WTC11 (cell line): ENCODE measurements around the gene TBC1D4. TPM values are rescaled to one million over a fixed set of nuclear protein-coding genes. Genes with fewer than 3 reads are reported as not detected.

Experiments used
- ATAC-seq: fragments of 200-7000 bp; cut with Tn5 transposase; 2 replicates; pipeline ENCODE4 v1.10.0; 2021; ENCODE audit warnings: mild to moderate bottlenecking, moderate library complexity
- CTCF ChIA-PET: fragments of 300-600 bp; sonication (Branson Sonifier 250); formaldehyde crosslinking; loops from one replicate; lab custom pipeline; 2021; ENCODE audit warnings: antibody characterized with exemption; lab: Charles Lee
- POLR2A ChIA-PET: fragments of 350-600 bp; sonication (Branson Sonifier 250); formaldehyde crosslinking; loops from one replicate; lab custom pipeline; 2021; ENCODE audit warnings: antibody characterized with exemption; lab: Charles Lee
- DNase-seq: peaks from one replicate; pipeline ENCODE4 v3.0.0; 2021; ENCODE audit warnings: low spot score
- H3K27ac Mint-ChIP-seq: 2 replicates; pipeline ENCODE4 v1.8.0; 2021; ENCODE audit warnings: mixed read lengths
- H3K27me3 Mint-ChIP-seq: 2 replicates; pipeline ENCODE4 v1.8.0; 2021; ENCODE audit warnings: low read depth, mild to moderate bottlenecking, moderate library complexity, mixed read lengths
- H3K36me3 Mint-ChIP-seq: 2 replicates; pipeline ENCODE4 v1.8.0; 2021; ENCODE audit warnings: mixed read lengths
- H3K4me1 Mint-ChIP-seq: 2 replicates; pipeline ENCODE4 v1.8.0; 2022; ENCODE audit warnings: mixed read lengths
- H3K4me3 Mint-ChIP-seq: 2 replicates; pipeline ENCODE4 v1.8.0; 2021; ENCODE audit warnings: mild to moderate bottlenecking, moderate library complexity, mixed read lengths
- H3K9me3 Mint-ChIP-seq: 2 replicates; pipeline ENCODE4 v1.8.0; 2021; ENCODE audit warnings: mixed read lengths
- ATF1 ChIP-seq: sonication (generic); formaldehyde crosslinking; IDR thresholded peaks from 2 replicates; pipeline ENCODE4 v1.8.1; 2023; ENCODE audit warnings: mild to moderate bottlenecking, moderate library complexity, missing genetic modification reagents
- CBFB ChIP-seq: sonication (generic); formaldehyde crosslinking; IDR thresholded peaks from 2 replicates; pipeline ENCODE4 v1.8.1; 2022; ENCODE audit warnings: mild to moderate bottlenecking, low read depth, missing genetic modification reagents
- CREB1 ChIP-seq: sonication (generic); formaldehyde crosslinking; IDR thresholded peaks from 2 replicates; pipeline ENCODE4 v1.8.0; 2023; ENCODE audit warnings: mild to moderate bottlenecking, missing genetic modification reagents
- ELF4 ChIP-seq: sonication (generic); formaldehyde crosslinking; IDR thresholded peaks from 2 replicates; pipeline ENCODE4 v1.8.1; 2022; ENCODE audit warnings: low read depth, mild to moderate bottlenecking, moderate library complexity, missing genetic modification reagents
- ETV6 ChIP-seq: sonication (generic); formaldehyde crosslinking; IDR thresholded peaks from 2 replicates; pipeline ENCODE4 v1.8.1; 2022; ENCODE audit warnings: mild to moderate bottlenecking, missing genetic modification reagents
- FOXJ3 ChIP-seq: sonication (generic); formaldehyde crosslinking; IDR thresholded peaks from 2 replicates; pipeline ENCODE4 v1.9.0; 2021; ENCODE audit warnings: missing genetic modification reagents, mild to moderate bottlenecking, borderline replicate concordance
- FOXK1 ChIP-seq: sonication (generic); formaldehyde crosslinking; IDR thresholded peaks from 2 replicates; pipeline ENCODE4 v1.8.0; 2022; ENCODE audit warnings: mild to moderate bottlenecking, moderate library complexity, missing genetic modification reagents
- GABPB1 ChIP-seq: sonication (generic); formaldehyde crosslinking; IDR thresholded peaks from 2 replicates; pipeline ENCODE4 v1.8.1; 2023; ENCODE audit warnings: mild to moderate bottlenecking, missing genetic modification reagents
- IRF2 ChIP-seq: sonication (generic); formaldehyde crosslinking; IDR thresholded peaks from 2 replicates; pipeline ENCODE4 v1.8.0; 2022; ENCODE audit warnings: low read depth, missing genetic modification reagents, borderline replicate concordance
- JAZF1 ChIP-seq: fragments of 250-450 bp; sonication (Bioruptor Pico); IDR thresholded peaks from 2 replicates; pipeline ENCODE4 v1.9.0; 2021; ENCODE audit warnings: moderate library complexity, mild to moderate bottlenecking, inconsistent platforms
- KAT7 ChIP-seq: sonication (generic); formaldehyde crosslinking; IDR thresholded peaks from 2 replicates; pipeline ENCODE4 v1.8.1; 2023; ENCODE audit warnings: missing genetic modification reagents, mild to moderate bottlenecking, borderline replicate concordance
- NR1H2 ChIP-seq: sonication (generic); formaldehyde crosslinking; IDR thresholded peaks from 2 replicates; pipeline ENCODE4 v1.9.0; 2021; ENCODE audit warnings: mild to moderate bottlenecking, moderate library complexity, missing genetic modification reagents
- SMAD4 ChIP-seq: sonication (generic); formaldehyde crosslinking; IDR thresholded peaks from 2 replicates; pipeline ENCODE4 v1.8.0; 2022; ENCODE audit warnings: mild to moderate bottlenecking, missing genetic modification reagents
- STAT6 ChIP-seq: sonication (generic); formaldehyde crosslinking; conservative IDR thresholded peaks from 2 replicates; pipeline ENCODE4 v1.8.1; 2023; ENCODE audit warnings: mild to moderate bottlenecking, low read depth, missing genetic modification reagents, moderate library complexity
- ZNF121 ChIP-seq: sonication (generic); formaldehyde crosslinking; IDR thresholded peaks from 2 replicates; pipeline ENCODE4 v1.8.0; 2023; ENCODE audit warnings: missing genetic modification reagents
- ZNF232 ChIP-seq: sonication (generic); formaldehyde crosslinking; IDR thresholded peaks from 2 replicates; pipeline ENCODE4 v1.8.0; 2022; ENCODE audit warnings: mild to moderate bottlenecking, missing genetic modification reagents
- ZNF423 ChIP-seq: fragments of 250-450 bp; sonication (Bioruptor Pico); IDR thresholded peaks from 2 replicates; pipeline ENCODE4 v2.1.2; 2022; ENCODE audit warnings: mild to moderate bottlenecking, moderate library complexity
- ZNF671 ChIP-seq: fragments of 250-450 bp; sonication (Bioruptor Pico); IDR thresholded peaks from 2 replicates; pipeline ENCODE4 v1.8.0; 2021; ENCODE audit warnings: mild to moderate bottlenecking
- total RNA-seq: library from RNA; stranded (reverse); gene quantifications from 3 replicates; pipeline ENCODE4 v1.2.3, GENCODE V29; 2021
- TF ChIP-seq, protein P1 (sequence below): fragments of 250-450 bp; sonication (Bioruptor Pico); IDR thresholded peaks from 2 replicates; pipeline ENCODE4 v1.9.0; 2021; ENCODE audit warnings: mild to moderate bottlenecking, borderline replicate concordance
- TF ChIP-seq, protein P2 (sequence below): fragments of 250-450 bp; sonication (Bioruptor Pico); conservative IDR thresholded peaks from 2 replicates; pipeline ENCODE4 v1.9.0; 2021; ENCODE audit warnings: mild to moderate bottlenecking

Gene TBC1D4
- total RNA-seq, 1 experiment from 2014 or later: 37.1 TPM

DNA sequence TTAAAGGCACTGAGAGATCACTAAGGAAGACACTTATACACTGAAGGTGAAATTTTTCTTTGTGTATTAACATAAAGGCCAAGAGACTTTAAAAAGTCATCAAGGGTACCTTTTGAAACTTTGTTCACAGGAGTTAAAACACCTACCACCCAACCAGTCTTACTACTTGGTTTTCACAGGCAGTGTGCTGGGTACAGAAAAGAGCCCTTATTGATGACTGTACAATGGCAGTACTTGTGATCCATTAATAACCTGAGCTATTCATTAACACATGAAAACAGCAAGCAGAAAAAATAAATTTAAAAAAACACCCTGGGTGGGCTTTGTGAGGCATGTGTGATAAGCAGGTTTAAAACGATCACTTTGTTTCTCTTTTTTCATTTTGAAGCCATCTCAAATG lies 148.9 kb downstream of the TBC1D4 start (continued):
- TF ChIP-seq, protein P1, sequence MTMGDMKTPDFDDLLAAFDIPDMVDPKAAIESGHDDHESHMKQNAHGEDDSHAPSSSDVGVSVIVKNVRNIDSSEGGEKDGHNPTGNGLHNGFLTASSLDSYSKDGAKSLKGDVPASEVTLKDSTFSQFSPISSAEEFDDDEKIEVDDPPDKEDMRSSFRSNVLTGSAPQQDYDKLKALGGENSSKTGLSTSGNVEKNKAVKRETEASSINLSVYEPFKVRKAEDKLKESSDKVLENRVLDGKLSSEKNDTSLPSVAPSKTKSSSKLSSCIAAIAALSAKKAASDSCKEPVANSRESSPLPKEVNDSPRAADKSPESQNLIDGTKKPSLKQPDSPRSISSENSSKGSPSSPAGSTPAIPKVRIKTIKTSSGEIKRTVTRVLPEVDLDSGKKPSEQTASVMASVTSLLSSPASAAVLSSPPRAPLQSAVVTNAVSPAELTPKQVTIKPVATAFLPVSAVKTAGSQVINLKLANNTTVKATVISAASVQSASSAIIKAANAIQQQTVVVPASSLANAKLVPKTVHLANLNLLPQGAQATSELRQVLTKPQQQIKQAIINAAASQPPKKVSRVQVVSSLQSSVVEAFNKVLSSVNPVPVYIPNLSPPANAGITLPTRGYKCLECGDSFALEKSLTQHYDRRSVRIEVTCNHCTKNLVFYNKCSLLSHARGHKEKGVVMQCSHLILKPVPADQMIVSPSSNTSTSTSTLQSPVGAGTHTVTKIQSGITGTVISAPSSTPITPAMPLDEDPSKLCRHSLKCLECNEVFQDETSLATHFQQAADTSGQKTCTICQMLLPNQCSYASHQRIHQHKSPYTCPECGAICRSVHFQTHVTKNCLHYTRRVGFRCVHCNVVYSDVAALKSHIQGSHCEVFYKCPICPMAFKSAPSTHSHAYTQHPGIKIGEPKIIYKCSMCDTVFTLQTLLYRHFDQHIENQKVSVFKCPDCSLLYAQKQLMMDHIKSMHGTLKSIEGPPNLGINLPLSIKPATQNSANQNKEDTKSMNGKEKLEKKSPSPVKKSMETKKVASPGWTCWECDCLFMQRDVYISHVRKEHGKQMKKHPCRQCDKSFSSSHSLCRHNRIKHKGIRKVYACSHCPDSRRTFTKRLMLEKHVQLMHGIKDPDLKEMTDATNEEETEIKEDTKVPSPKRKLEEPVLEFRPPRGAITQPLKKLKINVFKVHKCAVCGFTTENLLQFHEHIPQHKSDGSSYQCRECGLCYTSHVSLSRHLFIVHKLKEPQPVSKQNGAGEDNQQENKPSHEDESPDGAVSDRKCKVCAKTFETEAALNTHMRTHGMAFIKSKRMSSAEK: no peak
- TF ChIP-seq ZNF423 (no peak), SMAD4 (CRISPR knock-in tag) (no peak), GABPB1 (CRISPR knock-in tag) (no peak), ZNF121 (CRISPR knock-in tag) (no peak)

DNA sequence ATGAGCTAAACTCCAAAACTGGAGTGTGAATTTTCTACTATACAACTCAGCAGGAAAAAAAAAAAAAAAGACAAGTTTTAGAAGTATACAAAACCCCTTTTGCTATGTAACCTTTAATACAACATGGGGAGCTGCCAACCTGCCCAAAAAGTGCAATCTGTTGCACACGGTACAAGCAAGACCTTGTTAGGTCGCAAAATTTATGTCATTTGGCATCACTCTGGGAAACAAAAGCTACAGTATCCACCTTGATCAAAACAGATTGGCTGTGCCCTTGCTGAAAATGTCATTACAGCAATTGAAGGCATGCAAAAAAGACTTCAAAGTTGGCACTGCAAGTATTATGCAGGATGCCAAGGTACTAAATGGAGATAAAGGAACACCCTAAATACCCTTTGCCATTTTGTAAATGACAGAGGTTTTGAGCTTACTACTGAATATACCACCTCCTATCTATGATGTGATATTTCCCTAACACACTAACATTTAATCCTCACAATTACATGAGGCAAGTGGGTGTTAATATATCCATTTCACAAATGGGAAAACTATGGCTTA lies 150.1 kb downstream of the TBC1D4 start:
- no peak overlapping the region for H3K4me3 Mint-ChIP-seq
- CTCF ChIA-PET: interaction anchor here (0.7 to 2.4 kb wide), 3 partner anchors 26 to 150 kb away, joined by 3 to 8 read pairs (median 3); partner anchors contain the start of gene TBC1D4
- POLR2A ChIA-PET: interaction anchor here (0.6 kb wide), 2 partner anchors 12 to 119 kb away, joined by 3 read pairs; no protein-coding TSS in a partner anchor
- peaks cover 15% of the 10 kb centered on the region for H3K36me3 Mint-ChIP-seq
- no peak for DNase-seq
- no peaks in the 10 kb centered on the region for H3K27me3 Mint-ChIP-seq
- peaks cover 28% of the 10 kb centered on the region for H3K4me1 Mint-ChIP-seq
- no peak overlapping the region; the same call in 1 of the 2 replicates for H3K27ac Mint-ChIP-seq
- no peak for ATAC-seq
- TF ChIP-seq, protein P1: no peak
- TF ChIP-seq ATF1 (CRISPR knock-in tag) (no peak), ZNF671 (CRISPR knock-in tag) (no peak), IRF2 (CRISPR knock-in tag) (no peak), NR1H2 (CRISPR knock-in tag) (no peak), JAZF1 (CRISPR knock-in tag) (no peak), STAT6 (CRISPR knock-in tag) (no peak), ETV6 (CRISPR knock-in tag) (no peak), ZNF423 (no peak), KAT7 (no peak), FOXK1 (CRISPR knock-in tag) (no peak), CBFB (CRISPR knock-in tag) (no peak), ZNF232 (no peak), FOXJ3 (no peak), CREB1 (CRISPR knock-in tag) (no peak), ELF4 (CRISPR knock-in tag) (no peak)
- TF ChIP-seq, protein P2, sequence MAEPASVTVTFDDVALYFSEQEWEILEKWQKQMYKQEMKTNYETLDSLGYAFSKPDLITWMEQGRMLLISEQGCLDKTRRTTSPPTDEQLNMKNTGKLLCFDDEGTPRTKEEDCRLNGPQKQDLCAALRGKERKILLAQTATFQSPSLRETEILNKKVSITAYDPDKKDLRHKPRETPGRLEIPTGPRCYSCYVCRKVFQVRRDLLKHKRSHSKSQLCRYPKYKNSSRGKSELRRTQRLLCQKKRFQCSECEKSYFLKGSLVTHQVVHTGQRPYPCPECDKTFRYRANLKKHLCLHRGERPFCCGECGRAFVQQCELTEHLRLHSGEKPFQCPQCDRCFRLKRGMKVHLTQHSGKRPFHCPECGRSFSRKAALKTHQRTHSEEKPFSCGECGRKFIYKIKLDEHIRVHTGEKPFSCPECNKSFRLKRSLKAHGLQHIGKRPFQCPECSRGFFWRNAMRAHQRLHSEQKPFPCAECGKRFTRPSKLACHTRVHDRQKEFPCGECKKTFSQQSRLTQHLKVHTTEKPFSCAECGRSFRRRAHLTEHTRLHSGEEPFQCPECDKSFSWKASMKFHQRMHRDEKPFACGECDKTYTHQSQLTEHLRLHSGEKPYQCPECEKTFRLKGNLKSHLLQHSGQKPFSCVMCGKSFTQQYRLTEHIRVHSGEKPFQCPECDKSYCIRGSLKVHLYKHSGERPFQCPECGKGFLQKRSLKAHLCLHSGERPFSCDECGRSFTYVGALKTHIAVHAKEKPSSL: no peak
- no peaks in the 10 kb centered on the region for H3K9me3 Mint-ChIP-seq
